GM10266 (cell line): ENCODE data around the gene ANK2.
A peak's percentile ranks its signal among the peaks of the same experiment; 100 is the strongest.

Experiments used
- DNase-seq: peaks from one replicate; pipeline ENCODE4 v3.0.0; 2012; ENCODE audit errors: extremely low spot score
- CTCF ChIP-seq: IDR thresholded peaks from 2 replicates; pipeline ENCODE4 v1.5.1; 2012; ENCODE audit warnings: mild to moderate bottlenecking, low read depth; ENCODE audit not compliant: control insufficient read depth, insufficient read depth; ENCODE audit errors: missing control alignments

ANK2 gene

GRCh38 chr4:113043591-113043990, 5.9 kb upstream of the ANK2 start:
- no peak for TF ChIP-seq CTCF
- no peak for DNase-seq

GRCh38 chr4:113050371-113050755, 910 bp downstream of the ANK2 start:
- DNase-seq = no peak

DNA sequence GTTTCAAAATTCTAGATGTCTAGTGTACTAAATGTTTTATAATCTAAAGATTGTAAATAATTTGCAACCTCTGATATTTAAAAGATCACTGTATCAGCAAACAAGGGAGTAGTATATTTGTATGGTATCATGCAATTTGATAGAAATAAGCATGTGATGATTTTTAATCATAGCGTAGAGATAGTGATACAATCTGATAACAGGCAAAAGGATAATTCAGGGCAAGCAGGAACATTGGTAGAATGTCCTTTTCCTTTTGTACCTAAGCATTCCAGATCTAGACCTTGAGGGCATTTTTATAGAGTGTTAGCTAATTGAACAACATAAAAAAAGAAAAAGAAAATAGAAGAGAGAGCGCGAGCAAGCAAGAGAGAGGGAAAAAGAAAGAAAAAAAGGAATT, 1.4 kb downstream of the ANK2 start:
- no peak for TF ChIP-seq CTCF
- DNase-seq = no peak

More at GRCh38 chr4:113050371-113050755, 910 bp downstream of the ANK2 start:
- no peak for TF ChIP-seq CTCF

DNA sequence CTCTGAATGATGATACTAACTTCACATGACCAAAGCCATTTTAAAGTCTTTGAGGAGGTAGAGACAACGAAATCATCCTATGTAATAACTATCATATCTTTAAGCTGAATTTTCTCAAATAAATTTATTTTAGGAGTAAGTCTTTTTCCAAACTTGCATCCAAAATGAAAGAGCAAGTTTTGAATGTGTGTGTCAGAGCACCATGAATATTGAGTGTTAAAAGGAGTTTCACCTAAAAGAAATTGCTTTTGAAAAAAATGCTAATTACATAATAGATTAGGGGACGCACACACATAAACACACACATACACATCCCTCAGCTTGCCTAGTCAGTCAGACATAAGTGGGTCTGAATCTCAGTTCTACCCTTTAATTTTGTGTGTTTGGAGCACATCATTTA, 1.9 kb downstream of the ANK2 start:
- DNase-seq = no peak
- no peak for TF ChIP-seq CTCF

- DNase-seq = peak; percentile 34
- no peak for TF ChIP-seq CTCF
These were observed 3.0 kb downstream of the ANK2 start for GRCh38 chr4:113052379-113052951.

GRCh38 chr4:113053883-113054282, 4.4 kb downstream of the ANK2 start:
- DNase-seq = no peak
- no peak for TF ChIP-seq CTCF

- TF ChIP-seq CTCF = no peak
- no peak for DNase-seq
These were observed 6.9 kb downstream of the ANK2 start for GRCh38 chr4:113056318-113056717.
